ENCODE data around the gene FIGN. TPM values are rescaled to one million over a fixed set of nuclear protein-coding genes. Genes with fewer than 3 reads are reported as not detected.

Gene FIGN
- total and polyA plus RNA-seq, 2 of the 4 experiments (the other 2 are of a cell fraction): 0.77 to 0.90 TPM

GRCh38 chr2:163698857-163699256 is 37.0 kb downstream of the FIGN start:
- H2BK15ac ChIP-seq (ENCODE audit: low read depth, low read length): no peak overlapping the region
- dilution Hi-C loops (cut with HindIII; ENCODE audit: low sequenced_read_pairs, unreplicated experiment): no loop called here
- no peak overlapping the region for H4K91ac ChIP-seq (ENCODE audit: insufficient read depth, low read depth, low read length)
- ATAC-seq (ENCODE audit: low read depth) (no peak), DNase-seq (no peak)
- H3K79me1 ChIP-seq (ENCODE audit: low read depth in 1 of 2, low read length in 2 of 2): no peaks in the 10 kb centered on the region; a peak in 1 of 4 replicates
- no peak overlapping the region for H3K56ac ChIP-seq (ENCODE audit: extremely low read depth, insufficient read depth, low read length)
- no peaks in the 10 kb centered on the region for H3K9me1 ChIP-seq (ENCODE audit: insufficient read depth, low read length)
- ChIA-PET CTCF (no interaction called here), POLR2A (ENCODE audit: unreplicated experiment) (no interaction called here)
- no peak overlapping the region for H3K18ac ChIP-seq (ENCODE audit: low read depth, low read length)
- H3K27ac ChIP-seq (ENCODE audit: insufficient read depth, low read length): no peak overlapping the region
- H3K36me3 ChIP-seq (ENCODE audit: control insufficient read depth, insufficient read depth, low read length): no peaks in the 10 kb centered on the region
- H2AFZ ChIP-seq (replicated peaks; ENCODE audit: low read length, poor library complexity): no peak overlapping the region
- no peak overlapping the region for H2BK120ac ChIP-seq (ENCODE audit: low read depth, low read length)
- no CpG with 5 or more reads among the region's 1 CpG for WGBS, 2 experiments (ENCODE audit: extremely low coverage in 2 of 2, insufficient read length in 1 of 2)
- no peak overlapping the region for H4K8ac ChIP-seq (ENCODE audit: low read depth in 2 of 2, low read length in 2 of 2)
- H3K4me2 ChIP-seq (ENCODE audit: low read depth, low read length): no peak overlapping the region
- H2AK5ac ChIP-seq (ENCODE audit: low read depth, low read length): no peak overlapping the region
- H3K4me3 ChIP-seq (ENCODE audit: insufficient read depth, low read depth, low read length): no peak overlapping the region
- no peak overlapping the region for H3K23ac ChIP-seq (ENCODE audit: low read depth, low read length)
- H2BK5ac ChIP-seq (ENCODE audit: low read depth, low read length, poor library complexity, severe bottlenecking): no peak overlapping the region
- no TSS peak for BruUV-seq (replicated peaks)
- in situ Hi-C loops (cut with MboI; ENCODE audit: low sequenced_read_pairs): no loop called here
- no peaks in the 10 kb centered on the region for H3K4me1 ChIP-seq (ENCODE audit: control insufficient read depth, insufficient read depth, low read length)
- H2AK9ac ChIP-seq (replicated peaks; ENCODE audit: low read depth, low read length, poor library complexity): no peak overlapping the region
- H3K4ac ChIP-seq (ENCODE audit: low read depth, low read length): no peak overlapping the region
- intact Hi-C loops (cut with micrococcal nuclease): no loop called here
- H3K27me3 ChIP-seq (ENCODE audit: control insufficient read depth, insufficient read depth, low read length): no peaks in the 10 kb centered on the region
- no peak overlapping the region for H4K5ac ChIP-seq (ENCODE audit: low read depth, low read length)
- no peak overlapping the region for H3K9ac ChIP-seq (ENCODE audit: low read depth, low read length)
- H3K14ac ChIP-seq (replicated peaks; ENCODE audit: low read depth, low read length): no peak overlapping the region
- TF ChIP-seq RAD21 (IDR thresholded peaks at IDR 0.05; ENCODE audit: low read length): no peak
- no peak for TF ChIP-seq MAFK (IDR thresholded peaks at IDR 0.05; ENCODE audit: low read depth, low read length)
- no peak for TF ChIP-seq USF2 (IDR thresholded peaks at IDR 0.05; ENCODE audit: low read depth, low read length)
- TF ChIP-seq ELK1 (IDR thresholded peaks at IDR 0.05; ENCODE audit: borderline replicate concordance, low read depth, low read length): no peak
- TF ChIP-seq CTCF (conservative IDR thresholded peaks at IDR 0.05; ENCODE audit: low read depth, low read length): no peak
- TF ChIP-seq CHD1 (IDR thresholded peaks at IDR 0.05; ENCODE audit: low read depth, low read length): no peak
- no peak for TF ChIP-seq CEBPB (IDR thresholded peaks at IDR 0.05; ENCODE audit: low read depth, low read length)
- TF ChIP-seq BHLHE40 (IDR thresholded peaks at IDR 0.05; ENCODE audit: low read depth, low read length): no peak
- no peak for TF ChIP-seq POLR2A (IDR thresholded peaks at IDR 0.05; ENCODE audit: low read depth, low read length)
- TF ChIP-seq RFX5 (IDR thresholded peaks at IDR 0.05; ENCODE audit: low read depth, low read length): no peak
- no peak for TF ChIP-seq MAZ (IDR thresholded peaks at IDR 0.05; ENCODE audit: borderline replicate concordance, low read depth, low read length)
- TF ChIP-seq SMC3 (IDR thresholded peaks at IDR 0.05; ENCODE audit: low read depth, low read length): no peak
- TF ChIP-seq NFE2L2 (IDR thresholded peaks at IDR 0.05; ENCODE audit: low read depth, low read length): no peak
- no peak for TF ChIP-seq RCOR1 (IDR thresholded peaks at IDR 0.05; ENCODE audit: insufficient replicate concordance, low read length)
- TF ChIP-seq MXI1 (IDR thresholded peaks at IDR 0.05; ENCODE audit: borderline replicate concordance, low read depth, low read length): no peak
- no peaks in the 10 kb centered on the region for H4K20me1 ChIP-seq (ENCODE audit: insufficient read depth, low read length)
- H3K9me3 ChIP-seq (ENCODE audit: control insufficient read depth, insufficient read depth, low read length): no peaks in the 10 kb centered on the region
- no peak overlapping the region for H2BK20ac ChIP-seq (ENCODE audit: low read depth, low read length)

Measured in IMR-90 (cell line).